ENCODE data around the gene TRAPPC8. TPM values are rescaled to one million over a fixed set of nuclear protein-coding genes. Genes with fewer than 3 reads are reported as not detected.

Gene TRAPPC8
- total and polyA plus RNA-seq, 12 donors, result 13.6 to 39.1 (median 31.5) TPM

DNA sequence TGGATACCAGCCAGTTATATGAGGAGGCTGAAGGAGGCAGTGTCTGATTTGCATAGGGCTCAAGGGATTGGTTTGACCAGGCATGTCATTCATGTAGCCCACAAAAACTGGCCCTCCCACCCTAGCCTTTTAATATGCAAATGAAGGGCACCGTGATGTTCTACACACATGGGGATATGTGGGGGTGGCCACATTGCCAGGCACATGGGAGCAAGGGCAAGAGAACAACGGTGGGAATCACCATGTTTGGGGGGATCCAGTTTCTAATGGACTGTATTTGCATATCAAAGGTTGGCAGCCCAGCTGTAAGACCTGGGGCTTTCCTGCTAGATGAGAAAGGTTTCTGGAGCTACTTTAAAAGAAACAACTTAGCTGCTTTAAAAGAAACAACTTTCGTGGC lies 117.2 kb downstream of the TRAPPC8 start:
- Histone ChIP-seq H3K27ac (no peak overlapping the region), H3K4me3 (no peak overlapping the region), H3K9me3 (no peaks in the 10 kb centered on the region), H3K36me3 (peaks cover 0 to 31% (median 8%) of the 10 kb centered on the region in 9 donors), H3K4me1 (peaks cover 0 to 9% (median 0%) of the 10 kb centered on the region in 9 donors), H3K27me3 (no peaks in the 10 kb centered on the region)
- DNase-seq (no peak), ATAC-seq (no peak)
- intact Hi-C loops (cut with DNase I), result loop anchor here in 1 of 10 donors (10.0 kb wide), 1 partner anchor 271 kb away; no protein-coding TSS in a partner anchor
- WGBS, 2 donors, result 59 to 63% methylated on average over 3 of the region's 3 CpGs
- TF ChIP-seq, protein P1, sequence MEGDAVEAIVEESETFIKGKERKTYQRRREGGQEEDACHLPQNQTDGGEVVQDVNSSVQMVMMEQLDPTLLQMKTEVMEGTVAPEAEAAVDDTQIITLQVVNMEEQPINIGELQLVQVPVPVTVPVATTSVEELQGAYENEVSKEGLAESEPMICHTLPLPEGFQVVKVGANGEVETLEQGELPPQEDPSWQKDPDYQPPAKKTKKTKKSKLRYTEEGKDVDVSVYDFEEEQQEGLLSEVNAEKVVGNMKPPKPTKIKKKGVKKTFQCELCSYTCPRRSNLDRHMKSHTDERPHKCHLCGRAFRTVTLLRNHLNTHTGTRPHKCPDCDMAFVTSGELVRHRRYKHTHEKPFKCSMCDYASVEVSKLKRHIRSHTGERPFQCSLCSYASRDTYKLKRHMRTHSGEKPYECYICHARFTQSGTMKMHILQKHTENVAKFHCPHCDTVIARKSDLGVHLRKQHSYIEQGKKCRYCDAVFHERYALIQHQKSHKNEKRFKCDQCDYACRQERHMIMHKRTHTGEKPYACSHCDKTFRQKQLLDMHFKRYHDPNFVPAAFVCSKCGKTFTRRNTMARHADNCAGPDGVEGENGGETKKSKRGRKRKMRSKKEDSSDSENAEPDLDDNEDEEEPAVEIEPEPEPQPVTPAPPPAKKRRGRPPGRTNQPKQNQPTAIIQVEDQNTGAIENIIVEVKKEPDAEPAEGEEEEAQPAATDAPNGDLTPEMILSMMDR (IDR thresholded peaks at IDR 0.05), result no peak

DNA sequence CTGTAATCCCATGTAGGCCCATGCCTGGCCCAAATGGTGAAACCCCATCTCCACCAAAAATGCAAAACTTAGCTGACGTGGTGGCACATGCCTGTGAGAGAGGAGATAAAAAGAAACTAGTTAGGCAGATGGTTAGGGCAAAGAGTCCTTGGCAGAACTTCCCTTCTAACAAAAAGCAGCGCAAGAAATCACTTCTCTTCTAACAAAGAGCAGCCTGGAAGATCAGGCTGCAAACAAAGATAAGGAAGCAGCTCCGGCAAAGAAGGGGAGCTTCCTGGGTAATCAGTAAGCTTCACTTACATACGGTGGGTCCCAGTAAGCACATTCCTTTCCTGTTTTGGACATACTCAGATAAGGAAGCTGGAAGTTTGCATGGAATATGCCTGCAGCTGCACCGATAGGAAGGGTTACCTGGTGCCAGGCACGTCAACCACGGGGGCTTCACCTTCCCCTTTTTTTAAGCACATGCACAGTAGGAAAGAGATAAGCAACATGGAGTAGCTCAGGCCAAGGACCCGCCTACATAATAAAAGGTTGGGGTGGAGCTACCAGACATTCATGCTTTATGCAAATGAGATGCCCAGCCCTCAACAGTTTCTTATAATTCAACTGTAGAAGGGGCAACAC lies 121.3 kb downstream of the TRAPPC8 start:
- intact Hi-C loops (cut with DNase I), result loop anchor here in 5 of 10 donors (5.0 to 10.0 kb wide), 3 partner anchors 79 to 267 kb away; no protein-coding TSS in a partner anchor
- peaks cover 0 to 9% (median 0%) of the 10 kb centered on the region in 9 donors for H3K4me1 ChIP-seq

DNA sequence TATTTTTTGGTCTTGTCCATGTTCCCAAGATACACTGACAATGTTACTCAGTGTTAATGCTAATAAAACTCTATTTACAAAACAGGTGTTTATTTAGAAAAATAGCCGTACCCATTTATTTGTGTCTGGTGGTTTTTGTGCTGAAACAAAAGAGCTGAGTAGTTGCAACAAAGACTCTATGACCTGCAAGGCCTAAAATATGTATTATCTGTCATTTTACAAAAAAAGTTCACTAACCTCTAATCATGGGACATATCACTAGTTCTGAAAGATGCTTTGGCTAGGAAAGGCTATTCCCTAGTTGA lies 123.1 kb downstream of the TRAPPC8 start:
- TF ChIP-seq, protein P1 (IDR thresholded peaks at IDR 0.05), result peak in 2 of 9 donors; percentile 2 to 19
- ATAC-seq (no peak), DNase-seq (no peak)
- WGBS, 2 donors, result 93 to 96% methylated on average over 1 of the region's 1 CpG
- intact Hi-C loops (cut with DNase I), result loop anchor here (1.0 to 10.0 kb wide), 8 partner anchors 73 to 265 kb away; no protein-coding TSS in a partner anchor
- H3K27ac ChIP-seq, result no peak overlapping the region
- no peak overlapping the region for H3K4me3 ChIP-seq
- H3K27me3 ChIP-seq, result no peaks in the 10 kb centered on the region
- H3K36me3 ChIP-seq, result no peaks in the 10 kb centered on the region
- H3K9me3 ChIP-seq, result no peaks in the 10 kb centered on the region
- peaks cover 0 to 9% (median 0%) of the 10 kb centered on the region in 9 donors for H3K4me1 ChIP-seq

More for the DNA sequence above, 121.3 kb downstream of the TRAPPC8 start:
- Histone ChIP-seq H3K9me3 (no peaks in the 10 kb centered on the region), H3K36me3 (no peaks in the 10 kb centered on the region), H3K27ac (no peak overlapping the region), H3K27me3 (no peaks in the 10 kb centered on the region), H3K4me3 (no peak overlapping the region)
- no peak for DNase-seq
- TF ChIP-seq, protein P1 (IDR thresholded peaks at IDR 0.05), result no peak
- no peak for ATAC-seq
- WGBS, 2 donors, result 16 to 20% methylated on average over 8 of the region's 8 CpGs

DNA sequence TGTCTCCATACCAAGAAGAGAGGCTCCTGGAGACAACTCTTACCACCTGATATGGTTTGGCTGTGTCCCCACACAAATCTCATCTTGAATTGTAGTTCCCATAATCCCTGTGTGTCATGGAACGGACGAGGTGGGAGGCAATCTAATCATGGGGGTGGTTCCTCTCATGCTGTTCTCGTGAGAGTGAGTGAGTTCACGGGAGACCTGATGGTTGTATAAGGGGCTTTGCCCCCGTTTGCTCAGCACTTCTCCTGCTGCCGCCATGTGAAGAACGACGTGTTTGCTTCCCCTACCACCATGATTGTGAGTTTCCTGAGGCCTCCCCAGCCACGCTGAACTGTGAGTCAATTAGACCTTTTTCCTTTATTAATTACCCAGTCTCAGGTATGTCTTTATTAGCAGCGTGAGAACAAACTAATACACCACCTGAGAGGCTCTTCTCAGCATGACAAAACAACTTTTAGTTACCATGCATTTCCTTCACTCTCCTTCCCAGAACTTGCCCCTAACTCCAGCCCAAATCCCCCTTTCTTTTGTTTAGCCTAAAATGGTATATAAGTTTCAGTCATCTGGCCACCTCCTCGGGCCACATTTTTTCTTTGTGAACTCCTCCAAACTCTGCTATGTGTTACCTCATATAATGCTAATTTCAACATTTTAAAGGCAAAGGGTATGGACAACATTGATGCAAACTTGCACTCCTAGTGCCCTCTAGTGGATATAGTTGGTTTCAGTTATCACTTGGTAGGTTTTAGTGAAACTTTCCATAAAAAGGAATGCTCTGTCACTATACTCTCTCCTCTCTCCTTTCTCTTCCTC lies 123.6 kb downstream of the TRAPPC8 start:
- Histone ChIP-seq H3K27me3 (no peaks in the 10 kb centered on the region), H3K4me3 (no peak overlapping the region), H3K4me1 (peaks cover 0 to 9% (median 0%) of the 10 kb centered on the region in 9 donors), H3K9me3 (no peaks in the 10 kb centered on the region), H3K36me3 (no peaks in the 10 kb centered on the region), H3K27ac (no peak overlapping the region)
- ATAC-seq (peak in 3 of 8 donors; percentile 44 to 69 (median 46)), DNase-seq (no peak)
- intact Hi-C loops (cut with DNase I), result loop anchor here in 6 of 10 donors (1.0 to 5.0 kb wide), 6 partner anchors 73 to 265 kb away; no protein-coding TSS in a partner anchor
- TF ChIP-seq, protein P1 (IDR thresholded peaks at IDR 0.05), result peak; percentile 34 to 78 (median 73)
- WGBS, 2 donors, result 62 to 69% methylated on average over 11 of the region's 11 CpGs

Data from heart right ventricle (tissue), 16 donors.